Islet precursor cell (in vitro differentiated cells): ENCODE data around the gene SORCS2.
"Not testable (repeated sequence)": the region's sequence is repeated elsewhere in the genome, so short reads cannot be mapped to it uniquely, and the experiment has no call there.

Source experiments
- DNase-seq: peaks from one replicate; pipeline ENCODE4 v3.0.0-alpha.2; 2018

SORCS2 gene

DNA sequence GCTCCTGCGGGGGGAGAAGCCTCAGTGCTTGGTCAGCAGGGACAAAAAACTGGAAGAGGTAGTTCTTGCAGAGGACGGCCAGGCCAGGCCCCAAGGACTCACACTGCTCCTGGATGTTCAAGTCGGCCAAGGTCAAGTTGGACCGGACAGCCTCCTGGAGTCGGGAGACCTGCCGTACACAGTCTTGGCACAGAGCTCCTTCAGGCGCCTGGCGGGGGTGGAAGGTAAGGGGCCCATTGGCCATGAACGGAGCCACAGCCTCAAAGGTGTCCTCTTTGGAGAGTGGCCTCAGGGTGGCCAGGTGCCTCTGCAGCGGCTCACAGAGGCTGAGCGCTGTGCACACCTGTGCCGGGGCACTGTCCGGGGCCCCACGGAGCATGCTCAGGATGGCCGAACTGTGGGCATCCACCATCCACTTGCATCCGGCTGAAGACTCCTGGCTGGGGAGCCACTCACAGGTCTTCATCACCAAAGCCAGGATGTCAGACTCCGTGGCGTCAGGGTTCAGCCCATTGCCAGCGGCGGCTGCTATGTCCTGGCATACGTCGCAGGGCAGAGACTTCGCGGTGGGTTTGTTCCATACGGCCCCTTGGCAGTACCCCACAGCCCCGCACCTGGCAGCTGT is 241.9 kb downstream of the SORCS2 start:
- DNase-seq: no peak

DNA sequence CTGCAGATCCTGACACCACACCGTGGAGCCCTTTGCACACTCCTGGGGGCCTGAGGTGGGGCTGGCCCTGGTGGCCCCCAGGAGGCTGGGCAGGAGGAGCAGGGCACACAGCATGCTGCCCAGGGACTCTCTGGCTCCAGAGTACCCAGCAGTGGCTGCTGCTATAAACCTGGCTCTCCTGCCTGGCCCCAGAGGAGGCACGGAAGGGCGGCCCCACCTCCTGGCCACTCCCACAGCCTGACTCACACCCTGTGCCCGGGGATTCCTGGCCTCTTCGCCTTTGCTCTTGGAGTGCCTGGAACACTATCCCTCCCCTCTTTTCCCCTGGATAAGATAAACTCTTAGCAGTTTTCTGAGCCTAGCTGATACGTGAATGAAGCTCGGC is 242.4 kb downstream of the SORCS2 start, which contains the start of gene PSAPL1:
Gene PSAPL1 (minus strand): TSS at position 165 of the 385 bp plus-strand sequence. CDS start 51 bp downstream, at position 114.
- peak; percentile 92 for DNase-seq

DNA sequence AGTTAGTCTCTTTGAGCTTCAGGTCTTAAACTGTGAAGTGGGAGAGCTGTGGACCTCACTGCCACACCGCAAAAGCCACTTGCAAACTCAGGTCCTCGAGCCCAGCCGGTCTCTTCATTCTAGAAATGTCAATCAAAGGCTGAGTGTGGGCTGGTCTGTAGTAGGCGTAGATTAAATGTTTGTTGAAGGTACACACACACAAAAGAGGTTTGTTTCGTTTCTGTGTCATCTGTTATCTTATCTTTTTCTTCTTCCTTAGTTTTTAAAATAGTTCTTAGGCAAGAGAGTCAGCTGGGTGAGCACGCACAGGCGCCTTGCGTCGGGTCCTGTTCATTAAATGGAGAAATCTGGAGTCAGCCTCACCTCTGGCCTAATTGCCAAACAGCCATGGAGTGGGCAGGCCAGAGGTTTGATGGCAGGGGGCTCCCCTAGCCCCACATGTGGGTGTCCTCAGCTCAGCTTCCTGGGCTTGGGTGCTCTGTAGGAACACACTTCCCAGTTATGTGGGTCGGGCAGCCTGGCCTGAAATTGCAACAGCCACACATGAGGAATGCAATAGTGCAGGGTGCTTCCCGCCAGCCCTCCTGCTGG is 243.2 kb downstream of the SORCS2 start:
- no peak for DNase-seq

DNA sequence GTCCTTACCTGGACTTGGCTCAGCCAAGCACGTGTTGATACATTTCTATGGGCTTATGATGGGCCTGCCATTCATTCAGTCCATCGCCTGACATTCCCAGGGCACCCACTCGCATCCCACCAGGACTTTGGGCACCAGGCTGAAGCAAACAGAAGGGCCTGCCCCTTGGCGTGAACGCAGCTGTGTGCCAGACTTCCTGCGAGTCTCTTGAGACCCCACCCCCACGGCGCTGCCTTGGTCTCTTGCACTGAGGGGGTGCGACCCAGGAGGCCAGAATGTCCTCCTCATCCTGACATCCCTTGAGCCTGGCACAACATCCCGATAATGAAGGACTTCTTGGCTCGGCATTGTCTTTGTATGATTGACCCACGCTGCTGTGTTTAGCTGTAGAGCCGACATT is 243.9 kb downstream of the SORCS2 start:
- DNase-seq: no peak

DNA sequence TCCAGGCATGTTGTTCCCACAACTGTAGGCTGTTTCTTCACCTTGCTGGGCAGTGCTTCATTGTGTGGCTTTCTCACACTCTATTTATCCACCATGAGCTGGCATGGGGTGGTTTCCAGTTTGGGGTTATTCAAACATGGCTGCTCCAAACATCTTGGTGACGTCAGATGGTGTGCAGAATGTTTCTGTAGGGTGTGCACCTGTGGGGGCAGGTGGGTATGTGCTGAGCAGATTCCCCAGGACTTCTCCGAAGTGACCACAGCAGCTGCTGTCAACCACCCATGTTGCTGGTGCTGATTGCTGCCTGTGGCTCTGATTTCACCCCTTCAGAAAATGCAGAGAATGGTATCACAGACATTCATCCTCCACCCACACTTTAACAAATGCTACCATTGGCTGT is 247.4 kb downstream of the SORCS2 start:
- no peak for DNase-seq

DNA sequence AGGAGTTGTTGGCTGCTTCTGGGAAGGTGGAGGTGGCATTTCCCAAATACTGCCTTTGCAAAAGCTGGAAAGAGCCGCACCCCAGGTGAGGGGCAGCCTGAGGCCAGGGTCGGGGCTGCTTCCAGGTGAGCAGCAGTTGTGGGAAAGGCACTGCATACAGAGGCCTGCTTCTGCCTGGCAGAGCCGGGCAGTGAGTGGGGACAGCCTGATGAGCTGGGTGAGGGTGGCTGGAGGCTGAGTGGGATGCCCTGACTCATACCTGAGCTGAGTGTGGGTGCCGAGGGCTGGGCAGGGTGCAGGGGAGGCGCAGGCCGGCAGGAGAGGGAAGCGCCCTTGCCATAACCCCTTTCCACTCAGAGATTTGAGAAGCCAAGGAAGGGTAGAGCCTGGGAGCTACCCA is 248.9 kb downstream of the SORCS2 start:
- DNase-seq: no peak

DNA sequence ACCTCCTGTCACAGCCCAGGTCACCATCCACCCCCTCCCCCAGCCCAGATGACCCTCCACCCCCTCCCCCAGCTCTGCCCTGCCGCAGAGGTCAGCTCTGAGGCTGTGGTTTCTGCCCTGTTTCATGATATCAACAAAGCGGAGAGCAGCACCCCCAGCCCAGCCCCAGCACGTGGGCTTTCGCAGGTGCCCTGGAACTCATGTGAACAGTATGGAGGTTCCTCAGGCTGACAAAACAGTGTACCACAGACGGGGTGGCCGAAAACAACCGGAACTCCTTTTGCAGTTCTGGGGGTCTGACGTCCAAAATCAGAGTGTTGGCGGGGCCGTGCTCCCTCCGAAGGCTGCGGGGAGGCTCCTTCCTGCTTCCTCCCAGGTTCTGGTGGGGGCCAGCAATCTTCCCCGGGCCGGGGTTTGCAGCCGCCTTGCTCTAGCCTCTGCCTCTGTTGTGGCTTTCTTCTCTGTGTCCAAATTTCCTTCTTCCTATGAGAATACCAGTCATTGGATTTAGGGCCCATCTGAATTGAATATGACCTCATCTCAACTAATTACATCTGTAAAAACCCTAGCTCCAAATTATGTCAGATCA is 250.3 kb downstream of the SORCS2 start:
- no peak for DNase-seq

DNA sequence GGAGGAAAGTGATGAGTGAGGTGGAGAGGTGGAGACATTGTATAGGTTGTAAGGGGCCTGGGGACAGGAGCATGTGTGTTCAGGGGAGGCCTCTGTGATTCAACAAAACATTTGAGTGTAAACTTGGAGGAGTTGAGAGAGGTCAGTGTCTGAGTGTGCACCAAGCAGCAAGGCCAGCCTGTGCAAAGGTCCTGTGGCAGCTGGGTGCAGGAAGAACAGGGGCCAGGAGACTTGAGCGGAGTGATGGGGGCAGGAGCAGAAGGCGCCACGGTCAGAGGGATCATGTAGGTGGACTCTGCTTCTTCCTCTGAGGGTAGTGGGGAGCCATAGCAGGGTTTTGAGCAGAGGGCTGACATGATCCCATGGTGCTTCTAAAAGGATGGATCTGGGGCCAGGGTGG is 252.0 kb downstream of the SORCS2 start:
- DNase-seq: no peak

DNA sequence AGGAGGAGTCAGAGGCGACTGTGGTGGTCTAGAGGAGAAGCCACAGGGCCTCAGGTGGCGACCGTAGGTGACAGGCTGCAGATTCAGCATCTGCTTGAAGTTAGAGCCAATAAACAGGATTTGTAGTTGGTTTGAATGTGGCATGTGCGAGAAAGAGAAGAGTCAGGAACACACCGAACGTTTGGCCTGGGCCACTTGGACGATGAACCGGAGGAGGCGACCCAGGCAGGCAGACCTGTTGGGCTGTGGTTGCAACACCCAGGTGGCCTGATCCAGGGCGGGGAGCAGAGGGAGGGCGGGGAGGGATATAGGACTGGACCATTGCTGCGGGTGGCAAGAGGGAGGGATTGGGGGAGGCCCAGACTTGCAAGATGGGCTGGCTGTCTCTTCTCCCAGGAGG is 252.4 kb downstream of the SORCS2 start:
- no peak for DNase-seq

DNA sequence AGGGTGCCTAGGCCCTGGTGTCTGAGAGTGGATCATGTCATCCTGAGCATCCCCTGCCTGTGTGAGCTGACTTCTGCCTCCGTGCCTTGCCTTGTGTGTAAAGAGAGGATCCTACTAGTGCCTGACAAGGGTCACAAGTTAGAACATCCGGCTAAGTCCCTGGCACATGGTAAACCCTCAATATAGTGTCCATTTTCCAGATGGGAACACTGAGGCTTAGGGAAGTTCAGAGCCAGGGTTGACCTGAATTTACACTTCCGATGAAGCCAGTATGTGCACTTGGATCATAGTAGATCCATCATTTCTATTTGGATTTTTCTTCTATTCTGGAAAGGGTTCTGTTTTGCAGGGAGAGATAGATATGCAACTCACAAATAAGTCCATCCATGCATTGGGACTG is 254.9 kb downstream of the SORCS2 start:
- no peak for DNase-seq

DNA sequence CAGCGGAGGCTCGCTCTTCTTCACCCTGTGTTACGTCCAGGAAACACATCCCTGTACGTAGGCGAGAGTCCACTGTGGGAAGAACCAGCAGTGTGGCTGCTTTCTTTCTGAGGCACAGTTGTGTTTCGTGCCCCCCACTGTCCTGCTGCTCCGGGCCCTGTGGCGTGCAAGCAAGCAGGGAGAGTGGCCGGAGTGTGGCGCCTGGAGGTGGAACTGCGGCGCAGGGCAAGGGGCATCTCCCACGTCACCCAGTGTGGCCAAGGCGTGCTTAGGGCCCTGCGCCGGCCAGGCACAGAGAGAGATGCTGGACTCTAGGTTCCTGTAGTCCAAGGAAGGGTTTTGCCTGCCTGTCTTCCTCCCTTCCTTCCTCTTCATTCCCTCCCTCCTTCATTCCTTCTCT is 255.7 kb downstream of the SORCS2 start:
- DNase-seq: no peak

DNA sequence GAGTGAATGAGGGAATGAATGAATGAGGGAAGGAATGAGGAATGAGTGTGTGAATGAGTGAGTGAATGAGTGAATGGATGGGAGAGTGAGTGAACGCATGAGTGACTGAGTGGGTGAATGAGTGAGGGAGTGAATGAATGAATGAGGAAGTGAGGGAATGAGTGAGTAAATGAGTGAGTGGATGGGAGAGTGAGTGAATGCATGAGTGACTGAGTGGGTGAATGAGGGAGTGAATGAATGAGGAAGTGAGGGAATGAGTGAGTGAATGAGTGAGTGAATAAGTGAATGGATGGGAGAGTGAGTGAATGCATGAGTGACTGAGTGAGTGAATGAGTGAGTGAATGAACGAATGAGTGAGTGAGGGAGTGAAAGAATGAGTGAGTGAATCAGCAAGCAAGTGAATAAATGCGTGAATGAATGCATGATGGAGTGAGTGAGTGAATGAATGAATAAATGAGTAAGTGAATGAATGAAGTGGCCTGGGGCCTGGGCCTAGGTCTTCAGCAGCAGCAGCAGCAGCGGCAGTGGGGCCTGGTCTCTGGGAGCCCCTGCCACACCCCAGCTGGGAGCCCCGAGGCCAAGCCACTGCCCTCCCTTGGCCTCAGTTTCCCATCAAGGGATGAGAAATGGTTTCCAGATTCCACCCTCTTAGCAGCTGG is 258.6 kb downstream of the SORCS2 start:
- no peak for DNase-seq

DNA sequence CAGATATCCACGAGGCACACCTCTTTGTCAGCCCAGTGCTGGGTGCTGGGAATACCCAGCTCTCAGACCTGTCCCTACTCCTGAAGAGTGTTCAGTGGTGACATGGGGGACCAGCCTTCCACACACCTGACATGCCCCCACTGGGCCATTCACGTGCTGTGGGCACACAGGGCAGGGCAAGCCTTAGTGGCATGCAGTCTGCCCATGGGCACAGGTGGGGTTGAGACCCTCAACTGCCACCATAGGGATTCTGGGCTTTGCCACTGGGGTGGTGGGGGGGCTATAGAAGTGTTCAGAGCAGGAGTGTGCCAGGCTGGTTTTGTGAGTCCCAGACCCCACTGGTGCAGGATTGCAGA is 259.1 kb downstream of the SORCS2 start:
- DNase-seq: no peak

DNA sequence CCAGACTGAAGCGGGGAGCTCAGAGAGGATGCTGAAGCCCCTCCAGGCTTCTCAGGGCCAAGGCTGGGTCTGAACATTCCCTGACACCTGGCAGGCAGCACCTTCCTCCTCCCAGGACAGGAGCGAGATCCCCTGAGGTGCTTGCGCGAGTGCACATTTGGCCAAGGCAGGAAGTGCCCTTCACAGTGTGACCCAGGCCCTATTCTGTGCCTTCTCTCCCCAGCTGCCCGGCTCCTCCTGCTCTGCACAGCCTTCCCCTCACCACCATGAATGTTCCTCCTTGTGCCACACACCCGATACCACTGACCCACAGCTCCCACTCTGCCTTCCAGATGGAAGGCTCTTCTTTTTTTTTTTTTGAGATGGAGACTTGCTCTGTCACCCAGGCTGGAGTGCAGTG is 259.5 kb downstream of the SORCS2 start:
- DNase-seq: no peak

DNA sequence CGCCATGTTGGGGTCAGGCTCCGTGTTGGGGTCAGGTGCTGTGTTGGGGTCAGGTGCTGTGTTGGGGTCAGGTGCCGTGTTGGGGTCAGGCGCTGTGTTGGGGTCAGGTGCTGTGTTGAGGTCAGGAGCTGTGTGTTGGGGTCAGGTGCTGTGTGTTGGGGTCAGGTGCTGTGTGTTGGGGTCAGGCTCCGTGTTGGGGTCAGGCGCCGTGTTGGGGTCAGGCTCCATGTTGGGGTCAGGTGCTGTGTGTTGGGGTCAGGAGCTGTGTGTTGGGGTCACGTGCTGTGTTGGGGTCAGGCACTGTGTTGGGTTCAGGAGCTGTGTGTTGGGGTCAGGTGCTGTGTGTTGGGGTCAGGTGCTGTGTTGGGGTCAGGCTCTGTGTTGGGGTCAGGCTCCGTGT is 260.5 kb downstream of the SORCS2 start:
- not testable (repeated sequence) for DNase-seq

DNA sequence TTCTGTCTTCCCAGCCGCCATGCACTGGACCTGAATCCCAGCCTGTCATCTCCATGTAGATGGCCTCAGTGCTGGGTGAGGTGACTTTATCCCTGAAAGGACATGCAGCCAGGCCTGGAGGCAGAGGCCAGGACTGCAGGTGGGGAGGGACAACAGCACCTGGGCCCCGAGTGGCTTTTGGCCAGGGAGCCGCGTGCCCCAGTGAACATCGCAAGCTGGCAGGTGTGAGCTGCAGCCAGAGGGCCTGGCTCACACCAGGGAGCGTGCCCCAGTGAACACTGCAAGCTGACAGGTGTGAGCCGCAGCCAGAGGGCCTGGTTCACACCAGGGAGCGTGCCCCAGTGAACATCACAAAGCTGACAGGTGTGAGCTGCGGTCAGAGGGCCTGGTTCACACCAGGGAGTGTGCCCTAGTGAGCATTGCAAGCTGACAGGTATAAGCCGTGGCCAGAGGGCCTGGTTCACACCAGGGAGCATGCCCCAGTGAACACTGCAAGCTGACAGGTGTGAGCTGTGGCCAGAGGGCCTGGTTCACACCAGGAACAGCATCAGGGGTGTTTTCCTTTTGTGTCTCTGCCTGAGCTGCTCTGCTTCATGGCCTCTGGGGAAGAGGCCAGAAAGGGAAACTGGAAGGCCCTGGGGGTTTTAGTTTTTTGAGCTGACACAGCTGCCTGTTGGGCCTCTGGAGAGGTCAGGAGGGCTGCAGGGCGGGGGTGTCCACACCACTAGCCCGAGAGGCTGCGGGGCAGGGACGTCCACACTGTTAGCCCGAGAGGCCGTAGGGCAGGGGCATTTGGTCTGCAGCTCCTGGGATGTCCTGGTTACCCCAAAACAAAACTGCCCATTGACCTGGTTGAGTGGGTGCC is 265.1 kb downstream of the SORCS2 start:
- no peak for DNase-seq

DNA sequence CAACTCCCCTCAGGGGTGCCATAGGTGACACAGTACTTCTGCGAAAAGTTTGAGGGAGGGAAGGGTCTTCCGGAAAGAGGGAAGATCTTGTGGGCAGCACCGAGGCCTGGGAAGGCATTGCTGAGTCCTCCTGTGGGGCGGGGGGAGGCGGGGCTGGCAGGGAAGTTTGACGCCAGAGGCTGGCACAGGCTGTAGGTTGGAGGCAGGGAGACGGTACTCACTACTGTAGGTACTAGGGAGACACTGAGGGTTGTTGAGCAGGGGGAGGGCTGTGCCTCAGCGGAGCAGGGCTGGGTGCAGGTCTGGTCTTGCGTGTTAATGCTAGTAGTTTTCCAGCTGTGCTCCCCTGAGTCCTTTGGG is 265.7 kb downstream of the SORCS2 start:
- DNase-seq: no peak

DNA sequence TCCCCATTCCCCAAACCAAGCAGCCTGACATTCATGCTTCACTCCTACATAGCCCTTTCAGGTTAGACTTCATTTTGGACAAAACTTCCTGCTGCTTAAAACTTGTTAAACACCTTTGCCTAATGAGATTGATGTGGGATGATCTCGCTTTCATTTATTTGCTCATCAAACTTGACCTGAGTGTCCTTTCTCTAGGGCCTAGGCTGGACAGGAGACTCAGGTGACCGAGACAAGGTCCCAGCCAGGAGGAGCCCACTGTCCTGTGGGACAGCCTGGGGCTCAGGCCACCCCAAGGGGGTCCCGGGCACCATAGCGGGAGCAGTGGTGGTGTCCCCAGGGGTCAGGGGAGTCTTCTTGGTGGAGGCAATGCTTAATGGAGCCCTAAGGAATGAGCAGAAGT is 266.1 kb downstream of the SORCS2 start:
- DNase-seq: no peak

DNA sequence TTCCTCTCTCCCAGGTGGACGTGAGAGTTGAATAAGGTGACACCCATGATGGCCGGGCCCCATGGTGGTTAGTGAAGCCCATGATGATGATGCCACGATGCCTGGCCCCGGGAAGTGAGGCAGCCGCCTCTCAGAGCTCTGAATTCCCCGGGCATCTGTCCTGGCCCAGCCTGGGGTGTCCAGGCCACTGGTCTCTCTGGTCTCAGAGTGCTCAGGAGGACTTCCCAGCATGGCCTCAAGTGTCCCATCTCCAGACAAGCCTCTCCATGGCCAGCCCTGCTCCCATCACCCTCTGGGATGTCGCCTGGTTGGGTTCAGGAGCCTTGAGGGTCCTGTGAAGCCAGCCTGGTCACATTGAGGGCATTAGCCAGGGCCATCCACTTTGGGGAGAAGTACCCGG is 267.1 kb downstream of the SORCS2 start:
- DNase-seq: no peak

DNA sequence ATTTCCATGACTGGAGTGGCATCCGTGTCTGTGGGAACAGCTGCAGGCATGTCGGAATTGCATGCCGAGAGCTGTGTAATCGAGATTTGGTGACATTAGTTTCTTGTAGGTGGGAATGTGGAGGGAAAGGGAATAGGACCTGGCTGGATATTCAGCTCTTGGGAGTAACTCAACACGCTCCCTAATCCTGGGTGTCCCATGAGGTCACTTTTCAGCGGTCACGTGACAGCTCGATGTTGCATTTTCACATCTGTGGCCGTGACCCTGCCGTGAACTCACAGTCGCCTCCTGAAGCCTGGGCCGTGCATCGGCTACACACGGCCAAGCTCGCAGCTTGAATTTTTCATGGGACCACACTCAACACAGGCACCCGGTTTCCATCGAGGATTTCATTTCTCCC is 268.2 kb downstream of the SORCS2 start:
- no peak for DNase-seq

DNA sequence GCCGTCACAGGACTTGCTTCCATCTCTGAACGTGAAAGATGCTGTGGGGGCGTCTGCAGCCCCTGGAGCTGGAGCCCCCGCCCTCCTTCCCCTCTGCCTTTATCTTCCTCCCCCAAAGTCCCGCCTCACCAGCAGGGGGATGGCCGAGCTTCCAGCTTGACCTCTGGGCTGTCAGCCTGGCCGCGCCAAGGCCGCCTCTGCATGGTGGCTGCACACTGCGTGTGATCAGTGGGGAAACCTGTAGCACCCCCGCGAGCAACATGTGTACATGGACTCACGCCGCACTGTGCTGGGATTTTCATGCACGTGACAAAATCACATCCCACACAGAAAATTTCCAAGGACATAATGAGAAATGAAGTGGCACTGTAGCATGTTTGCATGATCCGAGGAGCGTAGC is 268.9 kb downstream of the SORCS2 start:
- DNase-seq: no peak

DNA sequence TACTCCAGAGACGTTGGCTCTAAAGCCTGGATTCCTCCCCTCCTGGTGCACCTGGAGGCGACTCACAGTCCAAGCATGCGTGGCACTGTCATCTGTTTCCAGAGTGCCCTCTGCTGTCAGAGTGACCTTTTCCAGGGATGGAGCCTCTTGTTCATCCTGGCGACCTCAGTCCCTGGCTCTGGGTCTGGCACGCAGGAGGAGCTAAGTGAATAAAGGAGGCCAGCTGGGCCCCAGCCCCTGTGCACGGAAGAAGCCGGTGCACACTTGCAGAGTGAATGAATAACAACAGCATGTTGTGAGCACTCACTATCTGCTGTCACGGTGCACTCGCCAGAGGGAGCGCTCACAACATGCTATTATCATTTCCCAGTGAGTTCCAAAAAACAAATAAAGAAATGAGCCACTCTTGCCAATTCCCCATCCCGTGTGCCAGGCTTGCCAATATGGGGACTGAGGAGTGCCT is 270.2 kb downstream of the SORCS2 start:
- DNase-seq: peak; percentile 94

DNA sequence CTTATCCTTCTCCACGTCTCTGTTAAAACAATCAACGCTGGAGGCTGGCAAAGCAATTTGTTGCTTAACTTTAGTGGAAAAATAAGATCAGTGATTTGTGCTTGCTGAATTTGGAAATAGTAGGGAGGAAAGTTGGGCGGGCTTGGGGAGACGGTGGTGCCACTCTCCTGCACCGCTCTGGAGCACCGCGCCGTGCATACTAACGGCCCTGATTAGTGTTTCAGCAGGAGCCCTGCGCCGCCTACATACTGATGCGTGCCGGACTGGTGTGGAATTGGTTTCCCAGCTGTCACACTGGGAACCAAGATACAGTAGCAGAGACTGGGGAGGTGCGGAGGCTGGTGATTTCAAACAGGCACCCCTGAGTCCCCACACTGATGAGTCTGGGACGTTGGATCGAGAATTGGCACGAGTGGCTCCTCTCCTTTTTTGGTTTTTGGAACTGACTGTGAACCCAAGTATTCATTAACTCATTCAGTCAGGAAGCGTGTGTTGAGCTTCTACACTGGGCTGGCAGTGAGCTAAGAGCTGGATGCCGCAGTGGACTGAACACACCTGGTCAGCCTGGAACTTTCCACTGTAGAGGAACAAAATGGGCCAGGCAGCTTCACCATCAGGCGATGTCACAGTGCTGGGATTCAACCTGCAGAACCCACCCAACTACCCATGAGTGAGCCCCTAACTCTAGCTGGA is 271.4 kb downstream of the SORCS2 start:
- no peak for DNase-seq
